Spleen (tissue), 11 donors: ENCODE measurements around the gene BAHCC1. TPM values are rescaled to one million over a fixed set of nuclear protein-coding genes. Genes with fewer than 3 reads are reported as not detected.
"Not testable (repeated sequence)": the region's sequence is repeated elsewhere in the genome, so short reads cannot be mapped to it uniquely, and the experiment has no call there.

Source experiments
- DNase-seq: peaks from one replicate; pipeline ENCODE4 v3.0.0-alpha.2; 2020
- H3K27ac ChIP-seq, 8 donors: fragments of 200-600 bp; sonication (generic) in 7 of 8; 1 replicate in 4 of 8; 2 replicates in 4 of 8; pipeline versions ENCODE4 v1.5.0 to v1.8.0; 2016 to 2021; ENCODE audit warnings: inconsistent platforms in 4 of 8, mild to moderate bottlenecking in 4 of 8, moderate library complexity in 1 of 8
- H3K27me3 ChIP-seq, 7 donors: fragments of 200-600 bp; sonication (generic) in 6 of 7; replicated peaks in 1 of 7; 1 replicate in 4 of 7; 2 replicates in 3 of 7; pipeline versions ENCODE4 v1.5.0 to v1.8.0; 2016 to 2021; ENCODE audit warnings: inconsistent platforms in 3 of 7, mild to moderate bottlenecking in 1 of 7
- H3K36me3 ChIP-seq, 6 donors: fragments of 200-600 bp; sonication (generic) in 5 of 6; 1 replicate in 4 of 6; 2 replicates in 2 of 6; pipeline versions ENCODE4 v1.5.0 to v1.8.0; 2016 to 2021; ENCODE audit warnings: inconsistent platforms in 2 of 6
- H3K4me1 ChIP-seq, 6 donors: fragments of 200-600 bp; sonication (generic) in 5 of 6; 1 replicate in 3 of 6; 2 replicates in 3 of 6; pipeline versions ENCODE4 v1.5.0 to v1.8.0; 2016 to 2021; ENCODE audit warnings: inconsistent platforms in 3 of 6
- H3K4me3 ChIP-seq, 8 donors: fragments of 200-600 bp; sonication (generic) in 7 of 8; 1 replicate in 4 of 8; 2 replicates in 4 of 8; pipeline versions ENCODE4 v1.5.0 to v1.8.0; 2016 to 2021; ENCODE audit warnings: inconsistent platforms in 4 of 8, mild to moderate bottlenecking in 4 of 8, moderate library complexity in 2 of 8
- H3K9me3 ChIP-seq, 8 donors: fragments of 200-600 bp; sonication (generic) in 7 of 8; 1 replicate in 4 of 8; 2 replicates in 4 of 8; pipeline versions ENCODE4 v1.5.0 to v1.8.0; 2016 to 2021; ENCODE audit warnings: inconsistent platforms in 4 of 8
- POLR2A ChIP-seq, 3 donors: fragments of 450-650 bp; IDR thresholded peaks; one replicate each; pipeline ENCODE4 v1.5.1; 2017; ENCODE audit warnings: antibody characterized with exemption in 3 of 3, mild to moderate bottlenecking in 1 of 3
- POLR2AphosphoS5 ChIP-seq, 3 donors: sonication (generic); formaldehyde crosslinking; IDR thresholded peaks; one replicate each; pipeline ENCODE4 v1.5.1; 2017; ENCODE audit warnings: antibody characterized with exemption in 3 of 3
- WGBS, 5 donors: extraction: QIAGEN DNeasy Blood & Tissue Kit in 3 of 5; methylation state at CpG; one replicate each; pipeline versions ENCODE4 v1.1.5 to v1.1.7; 2013 to 2018; 5-methylcytosine and 5-hydroxymethylcytosine counted together
- intact Hi-C: fragments of 100-400 bp; cut with DNase I; formaldehyde crosslinking; loops from one replicate; pipeline ENCODE4 v1.15.0; 2023; ENCODE audit warnings: low total_unique reads
- polyA plus RNA-seq, 3 donors: library from polyadenylated mRNA; stranded (reverse); fragments of 200-250 nt; gene quantifications; one replicate each; pipeline ENCODE4 v1.2.1, GENCODE V29; 2013
- total RNA-seq, 7 donors: library from RNA; depleted of rRNA in 3 of 7; stranded (reverse); fragments of >200 nt in 3 of 7; fragmentation: NEBNext Ultra II Directional in 4 of 7; extraction: Animal tissue kit (Norgen Biotek cat#: 25700) in 4 of 7; gene quantifications; one replicate each; pipeline versions ENCODE4 v1.1.0 to v1.2.1, GENCODE V29; 2016 to 2021
- TF ChIP-seq, protein P1 (sequence below), 11 experiments: fragments of 200-600 bp in 7 of 11; fragments of 450-650 bp in 4 of 11; sonication (generic) in 4 of 11; IDR thresholded peaks in 8 of 11; conservative IDR thresholded peaks in 3 of 11; 1 replicate in 7 of 11; 2 replicates in 4 of 11; pipeline versions ENCODE4 v1.4.0 to v1.8.0; 2016 to 2021; ENCODE audit warnings: antibody characterized with exemption in 11 of 11, inconsistent platforms in 4 of 11, mild to moderate bottlenecking in 1 of 11
- donor health status: healthy with polysubstance abuse.
- donor health status: DM: no; HTN: no; CAD: no; lungs with moderate emphysema.
- donor health status: DM: no; HTN: no; CAD: no.
- donor health status: Bipolar disorder and iron deficiency.
- donor health status: healthy.
- donor health status: DM: no; HTN: no; CAD: no.
- donor health status: DM: yes; HTN: yes; CAD: no.

Gene BAHCC1
- total and polyA plus RNA-seq, 10 donors = 1.7 to 20.3 (median 12.4) TPM

DNA sequence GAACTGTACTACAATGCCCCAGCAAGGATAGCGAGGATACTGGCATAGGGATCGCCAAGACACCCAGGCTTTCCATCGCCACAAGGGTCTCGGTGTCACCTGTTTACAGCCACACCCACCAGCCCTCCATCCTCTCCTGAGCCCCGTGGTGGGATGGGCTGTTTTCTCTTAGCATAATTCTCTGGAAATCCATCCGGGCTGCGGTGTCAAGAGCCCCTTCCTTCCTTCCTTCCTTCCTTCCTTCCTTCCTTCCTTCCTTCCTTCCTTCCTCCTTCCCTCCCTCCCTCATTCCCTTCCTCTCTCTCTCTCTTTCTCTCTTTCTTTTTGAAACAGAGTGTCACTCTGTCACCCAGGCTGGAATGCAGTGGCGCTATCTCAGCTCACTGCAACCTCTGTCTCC lies 36.0 kb upstream of the BAHCC1 start:
- WGBS, 5 donors = 57 to 64% (median 62%) methylated on average over 8 of the region's 8 CpGs
- H3K9me3 ChIP-seq = no peaks in the 10 kb centered on the region
- intact Hi-C loops = no loop called here
- H3K27me3 ChIP-seq = peaks cover 0 to 25% (median under 1%) of the 10 kb centered on the region in 7 donors
- no peak for DNase-seq
- H3K4me1 ChIP-seq = peaks cover 0 to 22% (median 3%) of the 10 kb centered on the region in 6 donors
- H3K4me3 ChIP-seq = no peak overlapping the region
- no peak overlapping the region for H3K27ac ChIP-seq
- TF ChIP-seq POLR2A (IDR thresholded peaks at IDR 0.05) (no peak), POLR2AphosphoS5 (IDR thresholded peaks at IDR 0.05) (no peak)
- TF ChIP-seq, protein P1, sequence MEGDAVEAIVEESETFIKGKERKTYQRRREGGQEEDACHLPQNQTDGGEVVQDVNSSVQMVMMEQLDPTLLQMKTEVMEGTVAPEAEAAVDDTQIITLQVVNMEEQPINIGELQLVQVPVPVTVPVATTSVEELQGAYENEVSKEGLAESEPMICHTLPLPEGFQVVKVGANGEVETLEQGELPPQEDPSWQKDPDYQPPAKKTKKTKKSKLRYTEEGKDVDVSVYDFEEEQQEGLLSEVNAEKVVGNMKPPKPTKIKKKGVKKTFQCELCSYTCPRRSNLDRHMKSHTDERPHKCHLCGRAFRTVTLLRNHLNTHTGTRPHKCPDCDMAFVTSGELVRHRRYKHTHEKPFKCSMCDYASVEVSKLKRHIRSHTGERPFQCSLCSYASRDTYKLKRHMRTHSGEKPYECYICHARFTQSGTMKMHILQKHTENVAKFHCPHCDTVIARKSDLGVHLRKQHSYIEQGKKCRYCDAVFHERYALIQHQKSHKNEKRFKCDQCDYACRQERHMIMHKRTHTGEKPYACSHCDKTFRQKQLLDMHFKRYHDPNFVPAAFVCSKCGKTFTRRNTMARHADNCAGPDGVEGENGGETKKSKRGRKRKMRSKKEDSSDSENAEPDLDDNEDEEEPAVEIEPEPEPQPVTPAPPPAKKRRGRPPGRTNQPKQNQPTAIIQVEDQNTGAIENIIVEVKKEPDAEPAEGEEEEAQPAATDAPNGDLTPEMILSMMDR (IDR thresholded peaks at IDR 0.05 in 8 of 11, conservative IDR thresholded peaks at IDR 0.05 in 3 of 11) = no peak
- H3K36me3 ChIP-seq = no peaks in the 10 kb centered on the region

DNA sequence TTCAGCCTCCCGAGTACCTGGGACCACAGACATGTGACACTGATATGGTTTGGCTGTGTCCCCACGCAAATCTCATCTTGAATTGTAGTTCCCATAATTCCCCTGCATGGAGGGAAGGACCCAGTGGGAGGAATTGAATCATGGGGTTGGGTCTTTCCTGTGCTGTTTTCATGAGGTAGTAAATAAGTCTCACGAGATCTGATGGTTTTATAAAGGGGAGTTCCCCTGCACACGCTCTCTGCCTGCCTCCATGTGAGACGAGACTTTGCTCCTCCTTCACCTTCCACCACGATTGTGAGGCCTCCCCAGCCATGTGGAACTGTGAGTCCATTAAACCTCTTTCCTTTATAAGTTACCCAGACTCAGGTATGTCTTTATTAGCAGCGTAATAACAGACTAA lies 33.3 kb upstream of the BAHCC1 start:
- 46 to 56% (median 49%) methylated on average over 7 of the region's 7 CpGs for WGBS, 5 donors
- H3K27ac ChIP-seq = peak overlapping the region in 5 of 8 donors; percentile 39 to 63 (median 53)
- H3K9me3 ChIP-seq, H3K4me3 ChIP-seq, DNase-seq, intact Hi-C loops, H3K36me3 ChIP-seq: not testable (repeated sequence)
- H3K4me1 ChIP-seq = peaks cover 13 to 39% (median 22%) of the 10 kb centered on the region in 6 donors
- peaks cover 0 to 53% (median 6%) of the 10 kb centered on the region in 7 donors for H3K27me3 ChIP-seq

DNA sequence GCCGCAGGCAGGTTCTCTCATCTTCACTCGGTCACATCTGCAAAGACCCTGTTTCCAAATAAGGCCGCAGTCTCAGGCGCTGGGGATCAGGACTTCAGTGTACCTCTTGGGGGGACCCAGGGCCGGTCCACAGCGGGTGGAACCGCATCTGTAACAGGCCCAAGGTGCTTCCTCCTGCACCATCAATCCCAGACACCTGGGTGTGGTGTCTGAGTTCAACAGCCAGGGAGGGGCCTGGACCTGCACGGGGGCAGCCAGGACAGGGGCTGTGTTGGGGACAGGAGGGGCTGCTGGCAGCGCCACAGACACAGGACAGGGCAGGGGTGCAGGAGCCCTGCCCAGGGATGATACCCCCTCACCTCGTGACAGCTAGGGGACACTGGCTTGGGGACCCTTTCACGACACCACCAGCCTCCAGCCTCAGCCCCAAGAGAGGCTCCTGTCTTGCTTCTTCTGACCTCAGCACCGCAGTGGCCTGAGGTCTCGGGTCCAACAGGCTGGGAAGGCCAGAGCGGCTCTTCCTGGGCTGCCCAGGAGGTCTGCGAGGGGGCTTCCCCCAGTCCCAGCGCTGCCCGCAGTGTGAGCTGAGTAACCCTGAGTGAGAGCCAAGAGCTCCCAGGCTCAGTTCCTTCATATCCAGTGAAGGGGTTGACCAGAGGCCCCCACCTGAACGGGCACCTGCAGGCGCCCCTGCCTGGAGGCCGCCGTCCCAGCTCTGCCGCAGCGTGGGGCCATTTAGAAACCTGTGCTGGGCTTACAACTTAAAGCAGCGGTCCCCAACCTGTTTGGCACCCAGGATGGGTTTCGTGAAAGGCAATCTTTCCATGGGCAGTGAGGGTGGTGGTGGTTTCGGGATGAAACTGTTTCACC lies 30.7 kb upstream of the BAHCC1 start:
- intact Hi-C loops = no loop called here
- Histone ChIP-seq H3K4me3 (no peak overlapping the region), H3K4me1 (peaks cover 13 to 39% (median 22%) of the 10 kb centered on the region in 6 donors), H3K27ac (no peak overlapping the region), H3K9me3 (no peaks in the 10 kb centered on the region), H3K36me3 (no peaks in the 10 kb centered on the region), H3K27me3 (peaks cover 0 to 69% (median 8%) of the 10 kb centered on the region in 7 donors)
- 86 to 92% (median 89%) methylated on average over 17 to 26 of the region's 26 CpGs for WGBS, 5 donors
- TF ChIP-seq, protein P1 (IDR thresholded peaks at IDR 0.05 in 8 of 11, conservative IDR thresholded peaks at IDR 0.05 in 3 of 11) = no peak
- TF ChIP-seq POLR2AphosphoS5 (IDR thresholded peaks at IDR 0.05) (no peak), POLR2A (IDR thresholded peaks at IDR 0.05) (no peak)
- peak; percentile 54 for DNase-seq

DNA sequence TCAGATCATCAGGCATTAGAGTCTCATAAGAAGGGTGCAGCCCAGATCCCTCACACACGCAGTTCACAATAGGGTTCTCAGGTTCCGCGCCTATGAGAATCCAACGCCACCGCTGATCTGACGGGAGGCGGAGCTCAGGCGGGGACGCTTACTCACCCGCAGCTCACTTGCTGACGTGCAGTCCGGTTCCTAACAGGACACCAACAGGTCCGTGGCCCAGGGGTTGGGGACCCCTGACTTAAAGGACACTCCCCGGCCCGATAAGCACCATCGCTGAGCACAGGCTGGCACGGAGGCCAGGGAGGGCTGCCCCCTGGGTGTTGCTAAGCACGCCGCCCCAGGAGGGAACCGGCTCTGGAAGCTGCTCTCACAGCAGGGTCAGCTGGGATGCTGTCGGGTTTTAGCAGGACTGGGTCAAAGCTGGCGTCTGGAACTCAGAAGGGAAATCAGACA lies 30.1 kb upstream of the BAHCC1 start:
- Histone ChIP-seq H3K9me3 (no peaks in the 10 kb centered on the region), H3K27me3 (peaks cover 0 to 69% (median 8%) of the 10 kb centered on the region in 7 donors), H3K4me1 (peaks cover 13 to 39% (median 22%) of the 10 kb centered on the region in 6 donors), H3K4me3 (peak overlapping the region in 1 of 8 donors; percentile 34), H3K36me3 (no peaks in the 10 kb centered on the region), H3K27ac (peak overlapping the region in 4 of 8 donors; percentile 1 to 58 (median 36))
- intact Hi-C loops = no loop called here
- 26 to 56% (median 38%) methylated on average over 13 to 22 of the region's 22 CpGs for WGBS, 5 donors
- TF ChIP-seq, protein P1 (IDR thresholded peaks at IDR 0.05 in 8 of 11, conservative IDR thresholded peaks at IDR 0.05 in 3 of 11) = no peak
- TF ChIP-seq POLR2A (IDR thresholded peaks at IDR 0.05) (no peak), POLR2AphosphoS5 (IDR thresholded peaks at IDR 0.05) (no peak)
- DNase-seq = peak; percentile 71
